HG03108 (cell line): Measurements from ENCODE around the gene CDH23.

Source experiments
- ATAC-seq: cut with Tn5 transposase; IDR thresholded peaks from one replicate; pipeline ENCODE4 v1.9.1; 2021; ENCODE audit warnings: moderate library complexity; ENCODE audit not compliant: unreplicated experiment

The CDH23 gene

DNA sequence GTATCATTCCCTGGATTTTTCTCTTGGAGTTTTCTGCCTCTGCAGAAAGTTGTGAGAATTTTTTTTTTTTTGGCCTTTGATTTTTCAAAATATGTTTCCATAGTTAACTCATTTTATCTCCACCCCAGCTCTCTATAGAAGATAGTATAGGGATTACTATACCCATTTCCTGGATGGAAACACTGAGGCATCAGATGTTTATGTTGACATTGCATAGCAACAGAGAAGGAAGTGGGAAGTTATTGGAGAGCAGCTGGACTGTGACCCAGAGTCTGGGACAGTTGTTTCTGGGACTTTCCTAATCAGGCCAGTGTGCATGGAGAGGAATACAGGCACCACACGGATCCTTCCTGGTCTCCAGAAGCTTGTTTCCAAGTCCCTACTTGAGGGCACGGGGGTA lies 158.0 kb downstream of the CDH23 start:
- no peak for ATAC-seq

DNA sequence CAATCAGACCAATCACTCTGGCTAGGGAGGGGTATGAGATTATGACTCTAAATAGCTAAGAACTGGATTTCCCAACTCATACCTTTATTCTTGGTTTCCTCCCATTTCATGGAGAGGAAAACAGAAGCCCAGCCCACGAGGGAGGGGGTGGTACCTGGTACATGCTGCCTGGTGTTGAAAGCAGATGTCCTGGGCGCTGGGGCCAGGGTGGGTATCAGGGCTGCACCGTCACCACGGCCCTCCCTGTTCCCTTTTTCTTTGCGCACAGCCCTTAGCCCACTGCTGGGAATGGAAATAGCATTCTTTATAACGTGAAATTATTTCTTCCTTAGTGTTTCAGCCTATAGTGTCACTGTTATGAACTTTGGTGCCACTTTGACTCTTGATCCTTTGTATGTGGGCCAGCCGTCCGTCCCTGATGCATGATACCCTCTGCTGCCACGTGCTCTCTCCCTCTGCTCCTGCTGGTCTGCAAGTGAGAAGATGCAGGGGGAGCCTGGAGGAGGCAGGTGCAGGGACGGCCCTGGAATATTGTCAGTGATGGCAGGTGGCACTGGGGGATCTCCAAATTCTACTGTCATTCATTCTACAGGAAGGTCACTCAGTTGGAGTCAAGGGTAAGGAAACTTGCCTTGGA lies 158.5 kb downstream of the CDH23 start:
- ATAC-seq, result no peak

DNA sequence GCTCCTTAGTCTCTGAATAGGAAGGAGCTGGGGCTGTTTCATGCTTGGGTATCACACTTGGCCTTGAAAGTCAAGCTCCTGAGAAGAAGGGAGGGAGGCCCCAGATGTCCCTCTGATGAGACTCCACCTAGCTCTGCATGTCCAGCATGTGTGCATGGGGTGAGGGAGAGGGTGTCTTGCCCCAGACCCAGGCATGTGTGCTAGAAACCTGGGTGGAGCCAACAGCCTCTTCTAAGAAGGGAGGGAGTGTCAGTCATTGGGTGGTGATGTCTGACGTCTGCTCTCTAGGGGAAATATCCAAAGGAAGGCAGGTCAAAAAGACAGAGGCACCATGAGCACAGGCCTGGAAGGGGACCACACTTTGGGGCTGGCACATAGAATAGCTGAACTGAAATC lies 159.0 kb downstream of the CDH23 start:
- no peak for ATAC-seq

DNA sequence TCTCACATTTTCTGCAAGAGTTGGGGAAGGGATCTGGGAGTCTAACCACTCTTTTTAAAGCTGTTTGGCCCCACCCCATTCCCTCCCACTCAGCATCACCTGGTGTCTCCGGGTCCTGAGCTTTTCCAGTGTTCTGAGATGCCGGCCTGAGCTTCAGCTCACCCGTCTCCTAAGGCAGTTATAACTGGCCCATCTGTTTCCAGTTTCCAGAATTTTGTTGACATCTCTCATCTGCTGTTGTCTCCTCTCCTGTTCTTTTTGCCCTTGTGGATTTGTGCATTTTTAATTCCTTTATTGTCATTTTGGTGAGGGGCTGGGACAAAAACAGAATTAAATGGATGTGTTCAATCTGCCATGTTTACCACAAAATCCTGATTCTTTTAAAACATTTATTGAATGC lies 162.3 kb downstream of the CDH23 start:
- no peak for ATAC-seq

DNA sequence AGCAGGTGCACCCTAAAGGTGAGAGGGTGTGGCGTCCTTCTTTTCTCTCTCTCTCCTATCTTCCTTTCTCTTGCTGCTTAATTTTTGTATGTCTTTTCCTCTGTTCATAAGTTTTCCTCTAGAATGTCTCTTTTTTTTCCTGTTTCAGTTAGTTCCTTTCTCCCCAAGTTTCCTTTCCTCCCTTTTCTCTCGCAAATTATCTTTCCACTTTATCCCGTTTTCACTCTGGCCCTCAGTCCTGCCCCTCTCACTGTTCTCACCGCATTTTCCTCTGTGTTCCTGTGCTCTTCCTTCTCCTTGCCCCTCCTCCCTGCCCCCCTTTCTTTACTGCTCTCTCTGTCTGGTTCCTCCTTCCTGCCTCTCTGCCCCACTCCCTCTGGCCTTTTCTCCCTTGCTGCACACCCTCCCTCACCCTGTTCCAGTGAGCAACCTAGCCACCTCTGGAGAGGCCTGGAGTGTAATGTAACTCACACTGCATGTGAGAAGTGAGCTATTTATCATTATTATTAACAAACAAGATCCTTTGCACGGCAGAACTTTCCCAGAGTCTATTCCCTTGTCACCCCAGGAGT lies 164.4 kb downstream of the CDH23 start:
- no peak for ATAC-seq

DNA sequence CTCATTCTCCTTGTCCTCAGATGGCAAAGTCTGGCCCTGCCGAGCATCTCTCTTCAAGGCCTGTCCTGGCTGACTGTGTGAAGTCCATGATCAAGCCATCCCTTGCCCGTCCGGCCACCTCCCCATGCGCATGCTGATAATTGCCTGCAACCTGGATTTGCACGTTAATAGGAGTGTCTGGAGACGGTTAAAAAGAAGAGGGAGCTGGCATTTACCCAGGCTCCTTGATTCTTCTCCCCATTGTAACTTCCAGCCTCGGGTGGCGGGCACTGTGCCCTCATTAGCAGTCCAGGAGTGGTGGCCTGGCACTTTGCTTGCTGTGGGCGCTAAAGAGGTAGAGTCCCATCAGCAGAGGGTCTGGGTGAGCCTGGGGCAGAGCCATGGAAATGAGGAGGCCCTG lies 165.5 kb downstream of the CDH23 start:
- no peak for ATAC-seq

DNA sequence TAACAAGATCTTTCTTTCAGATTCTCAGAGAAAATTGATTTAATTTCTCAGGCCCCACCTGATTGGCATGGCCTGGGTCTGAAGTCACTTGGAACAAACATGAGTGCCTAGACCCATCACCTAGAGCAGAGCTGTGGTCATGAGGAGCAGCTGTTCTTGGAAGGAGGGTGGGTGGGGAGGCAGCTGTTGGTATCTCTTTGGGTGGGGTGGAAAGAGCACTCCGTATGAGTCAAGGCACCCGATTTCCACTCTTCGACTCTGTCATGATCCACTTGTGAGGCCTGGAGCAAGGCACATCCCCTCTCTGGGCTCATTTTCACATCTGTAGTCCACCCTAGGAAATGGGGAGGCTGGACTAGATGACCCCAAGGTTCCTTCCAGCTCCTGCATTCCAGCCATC lies 166.2 kb downstream of the CDH23 start:
- no peak for ATAC-seq

DNA sequence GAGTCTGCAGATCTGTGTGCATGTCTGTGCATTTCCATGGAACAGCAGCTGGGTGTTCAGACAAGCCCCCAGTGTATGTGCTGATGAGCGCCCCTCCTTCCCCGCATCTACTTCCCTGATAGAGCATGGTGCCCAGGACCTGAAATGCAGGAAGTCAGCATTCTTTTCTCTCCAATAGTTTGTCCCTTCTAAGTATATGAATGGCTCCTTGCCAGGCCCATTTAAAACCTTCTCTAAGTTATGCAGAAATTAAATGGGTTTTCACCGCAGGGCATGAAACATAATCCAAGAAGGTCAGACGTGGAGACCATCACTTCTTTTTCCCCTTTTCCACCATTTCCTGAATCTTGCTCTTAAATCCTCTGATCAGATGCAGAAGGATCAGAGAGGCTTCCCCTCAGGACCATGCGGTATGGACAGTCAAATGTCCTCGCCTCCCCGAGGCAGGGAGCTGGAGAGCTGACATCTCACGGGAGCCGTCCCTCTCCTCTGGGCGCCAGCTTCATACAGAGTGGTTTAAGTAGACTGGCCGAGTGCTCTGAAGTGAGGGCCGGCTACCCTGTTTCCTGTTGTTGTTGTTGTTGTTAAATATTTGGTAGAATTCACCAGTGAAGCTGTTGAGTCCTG lies 167.6 kb downstream of the CDH23 start:
- no peak for ATAC-seq

DNA sequence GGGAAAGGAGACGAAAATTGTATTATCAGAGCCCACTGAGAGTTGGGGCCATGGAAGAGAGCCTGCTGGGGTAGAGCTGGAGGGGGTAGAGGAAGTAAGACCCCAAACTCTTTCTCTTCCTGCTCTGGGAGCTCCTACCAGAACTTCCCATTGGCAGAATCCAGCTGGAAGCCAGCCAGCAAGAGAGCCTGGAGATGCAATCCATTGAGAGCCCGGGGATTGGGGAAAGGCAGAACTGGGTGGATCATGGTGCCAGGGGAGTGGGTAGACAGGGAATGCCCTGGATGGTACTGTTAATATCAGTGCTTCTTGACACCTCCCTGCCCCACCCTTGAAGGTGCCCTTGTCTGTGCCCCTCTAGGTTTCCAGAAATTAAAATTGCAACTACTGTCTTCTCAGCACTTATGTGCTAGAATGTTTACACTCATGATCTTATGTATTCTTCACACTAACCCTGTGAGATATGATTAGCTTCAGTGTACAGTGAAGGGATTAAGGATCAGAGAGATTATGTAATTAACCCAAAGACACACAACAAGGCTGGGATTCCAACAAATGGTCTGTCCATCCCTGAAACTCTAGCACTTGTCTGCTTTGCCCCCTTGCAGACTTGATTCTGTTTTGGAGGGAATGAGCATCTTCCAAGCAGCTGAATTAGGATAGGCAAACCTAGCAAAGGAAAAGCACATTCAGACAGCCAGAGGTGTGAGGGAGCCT lies 168.7 kb downstream of the CDH23 start:
- ATAC-seq, result no peak

DNA sequence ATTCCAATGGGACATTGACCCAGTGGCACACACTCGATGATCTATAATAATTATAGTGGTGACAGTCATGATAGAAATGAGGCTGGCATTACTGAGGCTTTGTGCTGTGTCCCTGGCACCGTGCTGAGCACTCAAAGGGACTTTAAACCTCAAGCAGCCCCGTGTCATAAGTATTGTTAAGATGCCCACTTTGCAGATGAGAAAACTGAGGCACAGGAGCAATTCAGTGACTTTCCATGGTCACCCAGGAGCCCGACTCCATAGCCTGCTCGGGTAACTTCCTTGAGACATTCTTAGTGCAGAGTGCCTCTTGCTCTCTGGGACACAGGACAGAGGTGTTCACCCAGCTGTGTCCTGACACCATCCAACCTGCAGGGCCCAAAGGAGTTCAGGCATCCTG lies 170.3 kb downstream of the CDH23 start:
- no peak for ATAC-seq

DNA sequence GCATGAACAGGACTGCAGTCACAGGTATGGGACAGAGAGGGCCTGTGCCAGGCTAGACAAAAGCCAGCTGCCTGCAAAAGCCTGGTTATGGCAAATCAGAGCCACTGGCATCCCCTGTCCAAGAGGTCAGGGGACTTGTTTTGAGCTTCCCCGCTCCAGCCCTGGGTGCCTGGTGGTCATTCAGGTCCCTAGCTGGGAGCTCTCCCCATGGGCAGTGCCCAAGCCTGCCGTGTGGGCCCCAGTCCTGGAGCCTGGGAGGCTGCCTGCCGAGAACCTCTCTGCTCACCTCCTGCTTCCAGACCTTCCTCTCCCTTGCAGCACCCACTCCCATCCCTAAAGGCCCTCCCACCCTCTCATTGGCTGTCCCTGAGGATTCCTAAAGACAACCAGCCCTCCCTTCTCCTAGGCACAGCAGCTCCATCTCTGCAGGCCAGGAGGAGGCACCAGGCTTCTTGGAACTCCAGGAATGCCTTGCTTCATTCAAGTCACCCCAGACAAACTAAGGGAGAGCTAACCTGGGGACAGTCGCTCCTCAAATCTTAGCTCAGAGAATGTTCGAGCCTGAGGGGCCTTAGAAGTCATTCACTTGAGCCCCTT lies 172.3 kb downstream of the CDH23 start:
- no peak for ATAC-seq

DNA sequence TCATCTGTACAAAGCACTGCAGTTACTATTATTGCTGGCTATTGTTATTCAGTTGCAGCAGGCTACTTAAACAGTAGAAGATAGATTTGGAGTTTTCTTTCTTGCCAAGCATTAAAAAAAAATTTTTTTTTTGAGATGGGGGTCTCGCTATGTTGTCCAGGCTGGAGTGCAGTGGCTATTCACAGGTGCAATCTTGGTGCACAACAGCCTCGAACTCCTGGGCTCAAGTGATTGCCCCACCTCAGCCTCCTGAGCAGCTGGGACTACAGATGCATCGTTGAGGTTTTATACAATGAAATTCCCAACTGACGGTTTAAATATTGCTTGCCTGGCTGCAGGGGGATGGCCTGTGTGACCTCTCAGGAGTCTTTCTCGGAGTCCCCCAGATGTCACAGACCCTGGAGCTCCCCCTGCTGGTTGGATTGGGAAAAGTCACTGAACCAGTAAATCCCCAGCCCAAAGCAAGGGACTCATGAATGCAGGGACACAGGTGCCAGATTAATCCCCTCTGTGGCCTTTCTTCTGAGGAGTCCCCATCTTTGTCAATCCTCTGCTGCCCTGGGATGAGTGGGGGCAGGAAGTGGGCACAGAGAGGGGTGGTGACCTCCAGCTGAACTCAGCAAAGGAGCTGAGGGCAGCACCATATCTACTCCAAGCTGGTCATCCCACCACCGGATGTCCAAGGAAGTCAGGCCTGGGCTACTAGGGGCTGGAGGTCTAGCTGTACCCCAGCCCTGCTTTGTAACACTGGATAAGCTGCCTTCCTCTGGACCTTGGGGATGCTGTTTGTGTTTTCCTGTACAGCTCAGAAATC lies 173.3 kb downstream of the CDH23 start:
- ATAC-seq, result no peak

DNA sequence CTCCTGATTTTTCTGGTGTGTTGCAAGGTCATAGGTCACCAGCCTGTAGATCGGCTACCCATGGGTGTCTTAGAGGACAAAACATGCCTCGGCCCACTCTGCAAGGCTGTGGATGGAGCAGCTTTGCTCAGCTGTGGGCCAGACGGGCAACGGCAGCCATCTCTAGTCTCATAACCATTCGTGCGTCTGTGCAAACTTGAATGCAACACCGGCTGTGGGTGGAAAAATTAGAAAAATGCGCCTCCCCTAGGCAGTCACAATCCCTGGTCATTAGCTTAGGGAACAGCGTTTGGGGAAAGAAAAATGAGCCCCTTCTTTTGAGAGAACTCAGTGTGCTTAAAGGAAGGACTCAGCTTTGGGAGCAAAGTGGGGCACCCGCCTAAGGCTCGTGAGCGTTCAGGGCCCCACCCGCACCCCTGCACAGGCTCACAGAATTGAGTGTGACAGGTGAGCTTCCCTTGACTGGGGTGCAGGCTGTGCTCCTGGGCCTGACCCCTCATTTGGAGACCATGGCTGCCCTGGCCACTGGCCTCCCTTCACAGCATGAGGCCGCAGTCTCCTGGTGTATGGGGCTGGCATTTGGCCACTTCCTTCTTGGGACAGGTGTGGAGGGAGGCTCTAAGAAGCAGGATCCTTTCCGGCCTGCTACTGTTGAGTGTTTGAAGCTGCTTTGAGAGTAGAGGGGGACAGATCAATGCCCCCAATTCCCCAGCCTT lies 174.9 kb downstream of the CDH23 start:
- ATAC-seq, result no peak

DNA sequence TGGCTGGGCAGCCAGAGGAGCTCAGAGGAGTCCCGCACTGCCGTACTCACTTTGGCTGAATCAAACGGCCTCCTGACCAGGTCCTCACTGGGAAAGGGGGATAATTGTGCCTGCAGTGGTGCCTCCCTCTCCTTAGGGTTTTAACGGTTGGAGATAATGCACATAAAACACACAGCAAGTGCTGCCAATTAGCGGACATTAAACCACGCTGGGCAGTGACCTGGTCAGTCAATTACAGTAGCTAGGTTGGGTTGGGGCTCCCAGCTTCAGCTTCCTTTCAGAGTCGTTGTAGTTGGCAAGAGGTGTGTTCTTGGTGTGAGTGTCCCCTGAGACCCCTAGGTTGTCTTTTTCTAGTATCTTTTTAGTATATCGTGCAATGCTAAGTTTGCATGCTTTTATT lies 176.2 kb downstream of the CDH23 start:
- ATAC-seq, result no peak

DNA sequence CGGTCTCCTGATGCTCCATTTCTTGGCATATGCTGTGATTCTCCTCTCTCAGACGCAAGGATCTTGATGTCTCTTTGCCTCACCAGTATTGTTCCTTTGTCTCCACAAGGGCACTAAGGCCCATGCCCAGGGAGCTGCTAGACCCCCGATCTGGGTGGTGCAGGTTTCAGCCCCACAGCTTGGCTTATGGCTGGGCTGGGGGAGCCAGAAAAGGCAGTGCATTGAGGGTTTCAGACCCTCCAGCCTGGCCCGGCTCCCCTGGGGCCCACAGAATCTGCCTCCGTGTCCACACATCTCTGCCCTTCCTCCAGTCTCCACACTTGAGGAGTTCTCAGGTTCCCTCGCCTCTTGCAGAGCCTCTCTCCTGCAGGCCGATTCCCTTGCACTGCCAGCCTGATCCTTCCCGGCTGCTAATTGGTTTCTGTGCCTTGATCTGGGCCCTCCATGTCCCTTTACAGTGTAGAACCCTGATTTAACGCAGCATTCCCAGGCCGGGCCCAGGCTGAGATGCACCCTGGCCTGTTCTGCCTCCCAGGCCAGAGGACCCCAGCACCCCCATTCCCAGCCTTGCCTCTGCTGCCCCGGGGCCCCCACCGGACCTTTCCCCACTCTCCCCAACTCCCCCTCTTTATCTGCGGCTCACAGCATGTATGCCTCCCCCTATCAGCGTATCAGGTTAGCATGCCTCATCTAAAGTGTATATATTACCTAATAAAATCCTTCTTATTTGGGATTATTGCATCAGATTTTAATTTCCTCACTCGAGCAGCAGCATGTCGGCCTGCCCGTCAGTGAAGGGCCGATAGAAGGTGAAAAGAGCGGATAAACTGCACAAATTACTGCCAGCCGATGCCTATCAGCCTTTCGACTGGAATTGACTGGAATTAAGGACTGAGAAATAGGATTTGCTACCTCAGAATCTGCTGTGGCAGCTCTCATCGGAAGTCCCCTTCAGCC lies 177.1 kb downstream of the CDH23 start:
- no peak for ATAC-seq

DNA sequence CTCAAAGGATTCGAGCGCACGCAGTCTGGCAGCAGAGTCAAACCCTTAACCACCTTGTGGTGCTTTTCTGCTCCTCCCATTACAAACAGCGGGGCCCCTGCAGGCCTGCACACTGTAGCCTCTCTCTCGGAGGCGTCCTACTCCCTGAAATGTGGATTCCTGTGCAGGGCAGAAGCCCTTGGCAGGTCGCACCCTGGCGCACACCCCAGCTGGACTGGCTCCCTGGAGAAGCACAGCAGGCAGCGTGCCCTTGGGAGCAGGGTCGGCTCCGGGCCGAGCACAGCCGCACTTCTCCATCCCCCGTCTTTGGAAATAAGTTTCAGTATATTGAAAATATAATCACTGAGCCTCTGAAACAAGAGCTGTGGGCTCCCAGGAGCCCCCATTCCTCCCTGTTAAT lies 178.7 kb downstream of the CDH23 start:
- ATAC-seq, result no peak

DNA sequence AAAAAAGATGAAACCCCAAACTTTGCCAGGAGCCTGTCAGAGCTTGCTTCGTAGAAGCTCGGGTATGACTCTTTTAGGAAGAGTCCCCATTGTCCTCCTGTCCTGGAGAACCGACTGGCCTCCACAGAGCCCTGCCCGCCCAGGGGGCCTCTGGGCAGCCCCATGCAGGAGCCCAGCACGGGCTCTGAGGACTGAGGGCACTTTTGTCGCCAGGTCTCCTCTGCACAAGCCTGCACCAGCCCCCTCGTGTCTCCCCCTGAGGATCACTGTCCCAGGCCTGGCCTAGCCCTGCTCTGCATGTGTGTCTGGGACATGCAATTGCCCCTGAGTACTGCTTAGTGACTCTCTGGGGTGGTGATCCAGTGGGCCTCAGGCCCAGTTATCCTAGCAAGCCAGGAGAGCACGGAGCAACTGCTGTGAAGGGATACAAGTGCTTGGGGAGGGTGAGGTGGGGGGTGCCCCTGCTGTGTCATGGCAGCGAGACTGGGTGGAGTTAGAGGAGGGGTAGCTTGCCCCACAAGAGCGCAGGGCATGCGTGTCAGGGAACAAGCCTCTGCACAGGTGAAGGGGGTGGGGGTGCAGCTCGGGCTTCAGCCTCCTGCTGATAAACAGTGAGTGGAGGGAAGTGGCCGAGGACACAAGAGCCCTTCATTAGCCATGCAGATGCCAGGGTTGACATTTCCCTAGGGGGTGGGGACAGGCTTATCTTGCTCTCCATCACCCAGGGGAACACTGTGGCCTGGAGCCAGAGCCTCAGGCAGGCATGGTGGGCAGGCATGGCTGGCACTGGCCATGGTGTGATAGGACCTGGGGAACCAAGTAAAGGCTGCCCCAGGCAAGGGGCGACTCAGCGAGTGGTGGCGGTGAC lies 179.4 kb downstream of the CDH23 start:
- no peak for ATAC-seq

DNA sequence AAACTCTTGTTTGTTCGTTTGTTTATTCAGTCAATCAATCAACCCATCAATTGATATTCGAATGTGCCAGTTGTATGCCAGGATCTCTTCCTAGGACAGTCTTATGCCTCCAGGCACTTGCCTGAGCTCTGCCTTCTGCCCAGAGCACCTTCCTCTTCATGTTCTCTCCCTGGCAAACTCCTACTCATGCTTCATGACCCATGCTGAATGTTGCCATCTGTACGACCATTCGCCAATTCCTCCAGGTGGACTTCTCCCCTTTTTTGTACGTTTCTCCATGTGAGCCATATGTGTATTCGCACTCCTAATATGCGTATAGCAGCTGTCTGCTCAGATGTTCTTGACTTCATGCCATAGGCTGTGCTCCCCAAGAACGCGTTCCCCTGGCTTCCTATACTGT lies 180.1 kb downstream of the CDH23 start:
- no peak for ATAC-seq
